CD14-positive monocyte (primary cell): ENCODE measurements around the gene CDK1. TPM values are rescaled to one million over a fixed set of nuclear protein-coding genes. Genes with fewer than 3 reads are reported as not detected.

Experiments
- DNase-seq, 3 donors: peaks; one replicate each; pipeline ENCODE4 v3.0.0-alpha.2; 2011 to 2022
- H2AFZ ChIP-seq: 2 replicates; pipeline ENCODE4 v1.6.0; 2012; ENCODE audit warnings: mild to moderate bottlenecking, low read depth, low read length, inconsistent platforms; ENCODE audit not compliant: insufficient read depth, poor library complexity, severe bottlenecking
- H3K27ac ChIP-seq, 2 donors: 1 replicate in 1 of 2; 2 replicates in 1 of 2; pipeline ENCODE4 v1.5.1; 2012 to 2013; ENCODE audit warnings: low read length in 2 of 2, control low read depth in 1 of 2, inconsistent platforms in 1 of 2, low read depth in 1 of 2, mild to moderate bottlenecking in 1 of 2
- H3K27me3 ChIP-seq, 2 donors: one replicate each; pipeline versions ENCODE4 v1.6.0 to v1.6.1; 2011 to 2013; ENCODE audit warnings: low read length in 2 of 2; ENCODE audit not compliant: control insufficient read depth in 2 of 2, insufficient read depth in 2 of 2
- H3K36me3 ChIP-seq, 2 donors: replicated peaks in 1 of 2; 1 replicate in 1 of 2; 2 replicates in 1 of 2; pipeline versions ENCODE4 v1.5.1 to v1.6.1; 2012 to 2013; ENCODE audit warnings: low read length in 2 of 2, control low read depth in 1 of 2, inconsistent platforms in 1 of 2, mild to moderate bottlenecking in 1 of 2; ENCODE audit not compliant: insufficient read depth in 2 of 2, control insufficient read depth in 1 of 2
- H3K4me1 ChIP-seq, 2 donors: 1 replicate in 1 of 2; 2 replicates in 1 of 2; pipeline versions ENCODE4 v1.5.1 to v1.6.1; 2012 to 2013; ENCODE audit warnings: low read length in 2 of 2, control low read depth in 1 of 2, inconsistent platforms in 1 of 2, mild to moderate bottlenecking in 1 of 2, moderate library complexity in 1 of 2; ENCODE audit not compliant: insufficient read depth in 2 of 2, control insufficient read depth in 1 of 2
- H3K4me2 ChIP-seq: replicated peaks from 2 replicates; pipeline ENCODE3; 2012; ENCODE audit warnings: low read length, moderate library complexity, mild to moderate bottlenecking; ENCODE audit not compliant: poor library complexity, severe bottlenecking; ENCODE audit errors: extremely low read depth
- H3K4me3 ChIP-seq, 3 experiments: fragments of 200-600 bp in 1 of 3; sonication (generic) in 1 of 3; replicated peaks in 1 of 3; 1 replicate in 2 of 3; 2 replicates in 1 of 3; pipeline ENCODE4 v1.5.1; 2011 to 2013; ENCODE audit warnings: low read length in 3 of 3, mild to moderate bottlenecking in 3 of 3, control low read depth in 2 of 3, low read depth in 2 of 3, inconsistent platforms in 1 of 3, moderate library complexity in 1 of 3
- H3K79me2 ChIP-seq: 2 replicates; pipeline ENCODE4 v1.6.0; 2012; ENCODE audit warnings: mild to moderate bottlenecking, control low read depth, inconsistent platforms, low read length, moderate library complexity; ENCODE audit not compliant: insufficient read depth
- H3K9ac ChIP-seq: 2 replicates; pipeline ENCODE4 v1.6.0; 2017; ENCODE audit warnings: low read length, mild to moderate bottlenecking; ENCODE audit not compliant: insufficient read depth, poor library complexity, severe bottlenecking
- H3K9me3 ChIP-seq, 2 donors: replicated peaks in 1 of 2; 1 replicate in 1 of 2; 2 replicates in 1 of 2; pipeline versions ENCODE4 v1.5.1 to v1.6.1; 2012 to 2013; ENCODE audit warnings: low read length in 2 of 2, control low read depth in 1 of 2; ENCODE audit not compliant: control insufficient read depth in 1 of 2, insufficient read depth in 1 of 2
- H4K20me1 ChIP-seq: 2 replicates; pipeline ENCODE4 v1.6.0; 2012; ENCODE audit warnings: mild to moderate bottlenecking, low read length, control low read depth, moderate library complexity; ENCODE audit not compliant: insufficient read depth
- H3K27ac Mint-ChIP-seq, 7 donors: one replicate each; pipeline ENCODE4 v1.8.0; 2020; ENCODE audit warnings: mild to moderate bottlenecking in 7 of 7, mixed read lengths in 7 of 7, moderate library complexity in 6 of 7, inconsistent platforms in 2 of 7
- H3K27me3 Mint-ChIP-seq, 3 donors: one replicate each; pipeline ENCODE4 v1.8.0; 2021 to 2022; ENCODE audit warnings: low read depth in 3 of 3, mild to moderate bottlenecking in 3 of 3, mixed read lengths in 3 of 3, moderate library complexity in 3 of 3, inconsistent platforms in 1 of 3
- H3K36me3 Mint-ChIP-seq, 2 donors: one replicate each; pipeline ENCODE4 v1.8.0; 2020; ENCODE audit warnings: mixed read lengths in 2 of 2, inconsistent platforms in 1 of 2, mild to moderate bottlenecking in 1 of 2
- H3K4me1 Mint-ChIP-seq: one replicate; pipeline ENCODE4 v1.8.0; 2020; ENCODE audit warnings: mild to moderate bottlenecking, mixed read lengths
- H3K4me3 Mint-ChIP-seq, 2 donors: one replicate each; pipeline ENCODE4 v1.8.0; 2020; ENCODE audit warnings: mild to moderate bottlenecking in 2 of 2, mixed read lengths in 2 of 2, moderate library complexity in 1 of 2
- H3K9me3 Mint-ChIP-seq, 7 donors: one replicate each; pipeline ENCODE4 v1.8.0; 2020 to 2022; ENCODE audit warnings: mixed read lengths in 7 of 7, mild to moderate bottlenecking in 6 of 7, moderate library complexity in 6 of 7, inconsistent platforms in 2 of 7
- CTCF ChIP-seq: fragments of 200-600 bp; IDR thresholded peaks from one replicate; pipeline ENCODE4 v1.8.0; 2022; ENCODE audit warnings: antibody characterized with exemption, mild to moderate bottlenecking
- WGBS: methylation state at CpG from one replicate; pipeline ENCODE4 v1.1.5; 2013; ENCODE audit warnings: missing lambda C conversion rate; ENCODE audit not compliant: insufficient coverage; 5-methylcytosine and 5-hydroxymethylcytosine counted together
- intact Hi-C, 2 donors: fragments of 100-400 bp; cut with micrococcal nuclease; formaldehyde crosslinking; loops; one replicate each; pipeline versions ENCODE4 v1.15.0 to v1.15.1; 2023
- polyA plus RNA-seq, 3 donors: library from polyadenylated mRNA; depleted of rRNA in 1 of 3; unstranded in 2 of 3; stranded (reverse) in 1 of 3; fragments of 300-500 nt in 2 of 3; fragments of >200 nt in 1 of 3; fragmentation: Illumina TruSeq in 2 of 3; gene quantifications; 1 replicate in 2 of 3; 2 replicates in 1 of 3; pipeline ENCODE4 v1.2.3, GENCODE V29; 2012 to 2021

The CDK1 gene
- polyA plus RNA-seq, 3 donors = 0.08 to 0.21 (median 0.09) TPM

- H3K4me3 ChIP-seq = no peak overlapping the region
- no peak overlapping the region for H3K4me2 ChIP-seq
- H3K27me3 ChIP-seq = no peaks in the 10 kb centered on the region
- H3K27ac ChIP-seq = peak overlapping the region in 1 of 2 donors; percentile 28
- Mint-ChIP-seq H3K36me3 (peaks cover 30 to 53% of the 10 kb centered on the region in 2 donors), H3K27me3 (no peaks in the 10 kb centered on the region), H3K27ac (no peak overlapping the region), H3K9me3 (no peaks in the 10 kb centered on the region), H3K4me1 (no peaks in the 10 kb centered on the region), H3K4me3 (no peak overlapping the region)
- H4K20me1 ChIP-seq = no peaks in the 10 kb centered on the region
- H3K79me2 ChIP-seq = peaks cover 17% of the 10 kb centered on the region
- peaks cover 23 to 59% of the 10 kb centered on the region in 2 donors for H3K36me3 ChIP-seq
- no peak overlapping the region for H3K9ac ChIP-seq
- intact Hi-C loops = no loop called here
- 100% methylated on average over 2 of the region's 6 CpGs for WGBS
- TF ChIP-seq CTCF = no peak
- DNase-seq = no peak
- H3K4me1 ChIP-seq = no peaks in the 10 kb centered on the region
- no peak overlapping the region for H2AFZ ChIP-seq
- H3K9me3 ChIP-seq = no peaks in the 10 kb centered on the region
Measured at GRCh38 chr10:60797200-60797599, 18.9 kb downstream of the CDK1 start.

GRCh38 chr10:60798031-60798430 is 19.8 kb downstream of the CDK1 start:
- Mint-ChIP-seq H3K27me3 (no peaks in the 10 kb centered on the region), H3K9me3 (no peaks in the 10 kb centered on the region), H3K4me3 (no peak overlapping the region), H3K27ac (no peak overlapping the region), H3K36me3 (peaks cover 26 to 45% of the 10 kb centered on the region in 2 donors), H3K4me1 (peaks cover under 1% of the 10 kb centered on the region)
- Histone ChIP-seq H3K9ac (no peak overlapping the region), H3K79me2 (peaks cover 8% of the 10 kb centered on the region), H3K27ac (peak overlapping the region in 1 of 2 donors; percentile 15), H3K36me3 (peaks cover 17 to 50% of the 10 kb centered on the region in 2 donors), H4K20me1 (no peaks in the 10 kb centered on the region), H2AFZ (no peak overlapping the region), H3K9me3 (no peaks in the 10 kb centered on the region), H3K27me3 (no peaks in the 10 kb centered on the region), H3K4me3 (no peak overlapping the region), H3K4me2 (no peak overlapping the region), H3K4me1 (peaks cover 0 to 1% of the 10 kb centered on the region in 2 donors)
- intact Hi-C loops = no loop called here
- no peak for DNase-seq
- WGBS = 85% methylated on average over 3 of the region's 3 CpGs
- TF ChIP-seq CTCF = no peak
